GM18517 (cell line): Measurements from ENCODE around the gene WSCD1.

Source experiments
- ATAC-seq: cut with Tn5 transposase; IDR thresholded peaks from one replicate; pipeline ENCODE4 v1.9.1; 2021; ENCODE audit warnings: mild to moderate bottlenecking, moderate library complexity; ENCODE audit not compliant: unreplicated experiment

Gene WSCD1

GRCh38 chr17:6104956-6105648 lies 34.9 kb downstream of the WSCD1 start:
- ATAC-seq, result no peak

GRCh38 chr17:6105649-6106007 lies 35.4 kb downstream of the WSCD1 start:
- no peak for ATAC-seq

GRCh38 chr17:6106212-6106611 lies 36.0 kb downstream of the WSCD1 start:
- no peak for ATAC-seq

- no peak for ATAC-seq
Measured at GRCh38 chr17:6107791-6108190, 37.6 kb downstream of the WSCD1 start.

- ATAC-seq, result no peak
Measured at GRCh38 chr17:6108382-6108781, 38.2 kb downstream of the WSCD1 start.

GRCh38 chr17:6108987-6109386 lies 38.8 kb downstream of the WSCD1 start:
- no peak for ATAC-seq

- no peak for ATAC-seq
Measured at GRCh38 chr17:6109536-6109935, 39.4 kb downstream of the WSCD1 start.

GRCh38 chr17:6110088-6110487 lies 39.9 kb downstream of the WSCD1 start:
- no peak for ATAC-seq

GRCh38 chr17:6110592-6110991 lies 40.4 kb downstream of the WSCD1 start:
- no peak for ATAC-seq

- ATAC-seq, result no peak
Measured at GRCh38 chr17:6120351-6120750, 50.2 kb downstream of the WSCD1 start.

GRCh38 chr17:6124856-6125255 lies 54.7 kb downstream of the WSCD1 start:
- ATAC-seq, result no peak

GRCh38 chr17:6126768-6127167 lies 56.6 kb downstream of the WSCD1 start:
- no peak for ATAC-seq

- no peak for ATAC-seq
Measured at GRCh38 chr17:6134721-6135120, 64.5 kb downstream of the WSCD1 start.

- no peak for ATAC-seq
Measured at GRCh38 chr17:6135236-6135635, 65.1 kb downstream of the WSCD1 start.

GRCh38 chr17:6135996-6136395 lies 65.8 kb downstream of the WSCD1 start:
- ATAC-seq, result no peak

- no peak for ATAC-seq
Measured at GRCh38 chr17:6137716-6138502, 67.7 kb downstream of the WSCD1 start.

GRCh38 chr17:6138761-6139446 lies 68.7 kb downstream of the WSCD1 start:
- ATAC-seq, result no peak

- ATAC-seq, result no peak
Measured at GRCh38 chr17:6139447-6139832, 69.3 kb downstream of the WSCD1 start.

- no peak for ATAC-seq
Measured at GRCh38 chr17:6140188-6140587, 70.0 kb downstream of the WSCD1 start.

GRCh38 chr17:6140728-6141330 lies 70.7 kb downstream of the WSCD1 start:
- ATAC-seq, result no peak

GRCh38 chr17:6142701-6143100 lies 72.5 kb downstream of the WSCD1 start:
- no peak for ATAC-seq

GRCh38 chr17:6145946-6146345 lies 75.8 kb downstream of the WSCD1 start:
- no peak for ATAC-seq
